Neural cell (in vitro differentiated cells): ENCODE data around the gene KCTD19.

Experiments
- CTCF ChIP-seq: fragments of 450-650 bp; IDR thresholded peaks from 2 replicates; pipeline ENCODE4 v1.5.1; 2014; ENCODE audit warnings: antibody characterized with exemption, mild to moderate bottlenecking, moderate library complexity; ENCODE audit not compliant: poor library complexity, severe bottlenecking
- EP300 ChIP-seq: fragments of 450-650 bp; conservative IDR thresholded peaks from 2 replicates; pipeline ENCODE4 v1.6.1; 2014; ENCODE audit warnings: antibody characterized with exemption, mild to moderate bottlenecking, moderate library complexity; ENCODE audit not compliant: poor library complexity, severe bottlenecking
- EZH2 ChIP-seq: fragments of 200-600, 300-800 bp; shearing (Covaris generic), sonication (generic); IDR thresholded peaks from 2 replicates; pipeline ENCODE4 v1.6.1; 2014; ENCODE audit warnings: antibody characterized with exemption, low read length, borderline replicate concordance, mild to moderate bottlenecking; ENCODE audit not compliant: insufficient read depth, poor library complexity, severe bottlenecking
- MXI1 ChIP-seq: fragments of 450-650 bp; conservative IDR thresholded peaks from 2 replicates; pipeline ENCODE4 v1.6.1; 2014; ENCODE audit warnings: antibody characterized with exemption, mild to moderate bottlenecking; ENCODE audit not compliant: poor library complexity, severe bottlenecking
- POLR2AphosphoS5 ChIP-seq: IDR thresholded peaks from 2 replicates; pipeline ENCODE4 v1.6.1; 2012
- RAD21 ChIP-seq: fragments of 450-650 bp; conservative IDR thresholded peaks from 2 replicates; pipeline ENCODE4 v1.6.1; 2014; ENCODE audit warnings: antibody characterized with exemption, mild to moderate bottlenecking, moderate library complexity
- REST ChIP-seq: IDR thresholded peaks from 2 replicates; pipeline ENCODE4 v1.6.1; 2012; ENCODE audit warnings: borderline replicate concordance

GRCh38 chr16:67278773-67279295, 47.7 kb downstream of the KCTD19 start:
- TF ChIP-seq EP300 (no peak), RAD21 (no peak), POLR2AphosphoS5 (no peak), CTCF (no peak), MXI1 (no peak), EZH2 (no peak), REST (no peak)
